NCI-H748 (cell line): Measurements from ENCODE around the gene GRAP2.
"Not testable (repeated sequence)": the region's sequence is repeated elsewhere in the genome, so short reads cannot be mapped to it uniquely, and the experiment has no call there.

Experiments
- DNase-seq: peaks from one replicate; lab custom pipeline; 2025; ENCODE audit not compliant: unreplicated experiment; lab: John Stamatoyannopoulos, UW

Gene GRAP2

GRCh38 chr22:39943337-39943736, 42.5 kb downstream of the GRAP2 start:
- peak; percentile 19 for DNase-seq

DNA sequence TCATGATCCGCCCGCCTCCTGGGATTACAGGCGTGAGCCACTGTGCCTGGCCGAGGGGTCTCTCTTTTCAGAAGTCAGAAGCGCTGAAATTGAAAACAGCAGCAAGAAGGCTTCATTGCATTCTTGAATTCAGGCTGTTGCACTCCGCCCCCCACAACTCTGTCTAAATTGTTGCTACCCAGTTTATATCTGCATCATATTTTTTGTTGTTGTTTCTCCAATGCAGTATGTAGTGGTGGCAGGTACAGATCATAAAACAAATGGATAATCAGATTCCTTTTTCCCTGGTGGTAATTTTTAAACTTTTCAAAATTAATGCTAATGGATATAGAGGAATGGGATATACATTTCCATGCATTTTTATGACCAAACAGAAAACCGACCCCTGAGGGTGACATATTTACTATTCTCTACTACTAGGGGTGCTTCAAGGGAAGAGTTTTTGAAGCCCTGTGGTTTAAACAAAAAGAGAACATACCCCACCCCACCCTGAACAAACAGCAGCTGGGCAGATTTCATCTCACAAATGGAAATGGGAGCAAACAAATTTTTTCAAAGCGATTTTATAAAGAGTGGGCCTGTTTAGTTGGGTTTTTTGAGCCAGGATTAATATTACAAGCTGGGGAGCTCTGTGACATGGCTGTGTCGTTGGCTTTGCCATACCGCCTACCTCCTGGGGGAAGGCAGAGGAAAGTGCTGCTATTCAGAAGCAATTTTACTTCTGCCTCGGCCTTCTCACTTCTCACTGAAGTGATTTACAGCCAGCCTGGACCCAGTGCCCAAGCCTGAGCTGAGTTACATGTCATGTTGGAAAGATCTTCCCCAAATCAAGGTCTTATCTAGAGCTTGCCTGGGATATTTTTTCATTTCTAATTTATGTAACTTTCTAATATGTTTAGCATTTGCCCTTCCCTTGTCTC, 43.3 kb downstream of the GRAP2 start:
- DNase-seq, result peak; percentile 73

GRCh38 chr22:39946126-39946502, 45.2 kb downstream of the GRAP2 start:
- no peak for DNase-seq

DNA sequence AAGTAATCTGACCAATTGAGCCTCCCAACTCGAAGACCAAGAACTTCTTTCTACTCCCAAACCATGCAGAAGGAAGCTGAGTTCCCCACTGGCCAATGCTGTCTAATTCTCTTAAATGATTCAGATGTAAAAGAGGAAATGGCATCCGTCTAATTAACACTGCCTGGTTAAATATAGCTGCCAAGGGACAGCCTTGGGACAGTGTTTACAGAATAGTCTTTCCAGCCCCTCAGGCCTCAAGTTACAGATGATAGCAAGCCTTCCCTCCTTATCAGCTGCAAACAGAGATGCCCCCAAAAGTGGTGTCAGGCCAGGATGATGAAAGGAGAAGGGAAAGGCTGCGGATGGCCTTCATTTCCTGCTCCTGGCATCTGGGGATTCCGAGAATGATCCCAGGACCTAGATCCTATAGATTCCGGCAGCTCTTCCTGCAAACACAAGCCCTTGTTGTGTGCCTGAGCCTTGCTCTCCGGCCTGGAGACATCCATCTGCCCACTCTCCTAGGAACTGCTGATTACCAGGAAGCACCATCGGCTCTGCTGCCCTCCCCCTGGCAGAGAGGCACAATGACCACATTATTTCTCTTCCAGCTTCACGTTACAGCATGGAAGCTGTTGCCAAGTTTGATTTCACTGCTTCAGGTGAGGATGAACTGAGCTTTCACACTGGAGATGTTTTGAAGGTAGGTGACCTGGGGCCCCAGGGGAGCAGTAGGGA, 45.8 kb downstream of the GRAP2 start:
- peak; percentile 46 for DNase-seq

DNA sequence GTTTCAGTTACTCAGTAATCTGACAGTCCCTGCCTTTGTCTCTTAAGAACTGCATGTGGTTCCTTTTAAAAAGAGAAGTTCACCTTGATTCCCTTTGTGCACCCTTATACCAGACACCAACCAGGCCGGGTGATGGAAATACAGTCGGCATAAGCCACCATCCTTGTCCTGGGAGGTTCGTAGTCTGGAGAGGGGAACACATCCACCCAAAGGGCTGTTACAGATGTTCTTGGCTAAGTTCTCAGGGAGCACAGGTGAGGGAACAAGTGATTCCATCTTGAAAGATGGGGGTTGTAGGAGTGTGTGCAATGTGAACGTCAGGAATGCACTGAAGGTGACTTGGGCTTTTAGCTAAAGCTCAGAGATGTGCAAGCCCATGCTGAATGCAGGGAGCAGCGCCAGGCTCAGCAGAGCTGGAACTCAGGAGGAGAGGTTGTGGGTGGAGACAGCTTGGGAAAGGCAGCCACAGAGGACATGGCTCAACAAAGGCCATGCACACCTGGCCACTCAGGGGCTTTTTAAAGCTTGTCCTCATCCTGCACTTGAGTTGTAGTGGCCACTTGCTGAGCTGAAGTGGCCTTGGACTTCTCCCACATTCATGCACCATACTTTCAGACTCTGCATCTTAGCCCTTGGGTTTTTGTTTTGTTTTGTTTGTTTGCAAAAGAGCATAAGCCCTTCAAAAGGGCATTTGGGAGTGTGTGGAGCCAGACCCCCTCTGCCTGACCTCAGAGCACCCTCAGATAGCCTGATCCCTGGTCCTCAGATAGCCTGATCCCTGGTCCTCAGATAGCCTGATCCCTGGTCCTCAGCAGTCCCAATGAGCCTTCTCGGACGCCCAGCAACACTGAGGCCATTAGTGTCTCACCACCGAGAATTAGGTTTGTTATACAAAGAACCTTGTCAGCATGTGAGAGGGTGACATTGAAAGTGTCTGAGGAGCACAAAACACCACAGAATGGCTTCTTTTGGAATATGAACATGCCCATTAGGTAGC, 46.6 kb downstream of the GRAP2 start:
- peak; percentile 39 for DNase-seq

GRCh38 chr22:39949964-39950737, 49.3 kb downstream of the GRAP2 start:
- no peak for DNase-seq

- not testable (repeated sequence) for DNase-seq
Measured at GRCh38 chr22:39951603-39952293, 50.9 kb downstream of the GRAP2 start.

- no peak for DNase-seq
Measured at GRCh38 chr22:39952347-39952746, 51.5 kb downstream of the GRAP2 start.

- no peak for DNase-seq
Measured at GRCh38 chr22:39953101-39953500, 52.2 kb downstream of the GRAP2 start.

GRCh38 chr22:39954584-39955055, 53.7 kb downstream of the GRAP2 start:
- no peak for DNase-seq

GRCh38 chr22:39955675-39956074, 54.8 kb downstream of the GRAP2 start:
- no peak for DNase-seq

- peak; percentile 20 for DNase-seq
Measured at GRCh38 chr22:39956932-39957664, 56.2 kb downstream of the GRAP2 start.

GRCh38 chr22:39958009-39958711, 57.3 kb downstream of the GRAP2 start:
- DNase-seq, result no peak

- DNase-seq, result no peak
Measured at GRCh38 chr22:39958949-39959639, 58.2 kb downstream of the GRAP2 start.

DNA sequence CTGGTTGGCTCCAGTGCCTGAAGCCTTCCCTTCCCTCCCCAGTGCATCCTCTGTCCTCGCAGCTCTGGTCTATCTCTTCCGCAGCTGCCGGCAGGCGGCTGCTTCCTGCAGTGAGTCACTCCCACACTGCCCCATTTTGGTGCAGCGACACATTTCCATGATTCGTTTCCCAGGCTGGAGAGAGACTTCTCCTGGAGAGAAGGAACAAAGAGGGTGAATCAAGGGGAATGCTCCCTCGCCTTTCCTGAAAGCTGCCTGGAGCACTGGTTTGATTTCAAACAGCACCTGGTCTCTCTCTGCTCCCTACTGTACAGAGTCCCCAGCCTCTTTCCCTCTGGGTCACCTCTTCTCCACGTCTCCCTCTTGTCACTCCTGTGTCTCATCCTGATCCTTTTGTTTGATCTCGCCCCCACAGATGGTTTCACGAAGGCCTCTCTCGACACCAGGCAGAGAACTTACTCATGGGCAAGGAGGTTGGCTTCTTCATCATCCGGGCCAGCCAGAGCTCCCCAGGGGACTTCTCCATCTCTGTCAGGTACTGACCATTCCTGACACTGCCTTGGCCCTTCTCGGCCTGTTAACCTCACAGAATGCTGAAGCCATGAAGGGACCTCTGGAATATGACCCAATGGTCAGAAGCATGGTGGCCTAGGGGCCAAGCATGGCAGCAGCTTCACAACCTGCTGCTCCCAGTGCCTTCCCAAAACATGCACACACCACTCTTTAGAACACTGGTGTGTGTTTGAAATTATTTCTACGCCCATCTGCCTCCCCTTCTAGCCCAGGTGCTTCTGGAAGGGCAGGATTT, 59.0 kb downstream of the GRAP2 start, which contains the start of gene TMA7B:
TSS of gene TMA7B (plus strand) at position 758 of the 808 bp plus-strand sequence. CDS start 3,978 bp downstream, outside the sequence.
- DNase-seq, result no peak
